Type B pancreatic cell (in vitro differentiated cells): ENCODE measurements around the gene XPR1. TPM values are rescaled to one million over a fixed set of nuclear protein-coding genes. Genes with fewer than 3 reads are reported as not detected.
"Not testable (repeated sequence)": the region's sequence is repeated elsewhere in the genome, so short reads cannot be mapped to it uniquely, and the experiment has no call there.

Experiments
- DNase-seq: peaks from one replicate; pipeline ENCODE4 v3.0.0; 2021; ENCODE audit warnings: mixed read lengths; ENCODE audit not compliant: unreplicated experiment; ENCODE audit errors: extremely low spot score
- H3K27ac Mint-ChIP-seq: 2 replicates; pipeline ENCODE4 v1.8.0; 2021; ENCODE audit warnings: mild to moderate bottlenecking, mixed read lengths
- H3K27me3 Mint-ChIP-seq: 2 replicates; pipeline ENCODE4 v1.8.0; 2021; ENCODE audit warnings: mixed read lengths
- H3K36me3 Mint-ChIP-seq: 2 replicates; pipeline ENCODE4 v1.8.0; 2021; ENCODE audit warnings: mixed read lengths
- H3K4me1 Mint-ChIP-seq: one replicate; pipeline ENCODE4 v1.8.0; 2021; ENCODE audit warnings: mixed read lengths; ENCODE audit not compliant: unreplicated experiment
- H3K4me3 Mint-ChIP-seq: 2 replicates; pipeline ENCODE4 v1.8.0; 2021; ENCODE audit warnings: mild to moderate bottlenecking, mixed read lengths
- H3K9me3 Mint-ChIP-seq: 2 replicates; pipeline ENCODE4 v1.8.0; 2021; ENCODE audit warnings: mixed read lengths
- total RNA-seq: library from RNA; stranded (reverse); gene quantifications from 2 replicates; pipeline ENCODE4 v1.2.1, GENCODE V29; 2021; ENCODE audit warnings: low replicate concordance
- TF ChIP-seq, protein P1 (sequence below): fragments of 200-600 bp; sonication (generic); conservative IDR thresholded peaks from 2 replicates; pipeline ENCODE4 v1.5.0; 2021; ENCODE audit warnings: antibody characterized with exemption, mild to moderate bottlenecking

The XPR1 gene
- total RNA-seq, 1 donor from 2014 or later, result 48.5 TPM

DNA sequence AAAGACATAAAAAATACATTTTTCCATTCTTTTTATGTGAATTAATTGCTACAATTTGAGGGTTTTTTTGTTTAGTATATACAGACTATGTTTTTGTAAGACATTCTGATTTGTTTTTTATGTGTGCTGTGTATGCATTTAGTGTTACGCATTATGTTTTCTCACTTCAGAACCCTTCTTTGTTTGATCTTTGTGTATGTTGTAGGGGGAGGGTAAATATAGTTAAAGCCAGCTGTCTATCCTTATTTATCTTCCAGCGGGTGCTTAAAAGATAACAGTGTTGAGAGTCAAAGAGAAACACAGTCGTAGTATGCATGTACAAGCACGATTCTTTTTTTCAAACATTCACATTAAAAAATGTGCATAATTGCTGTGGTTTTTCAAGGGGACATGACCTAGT is 183.4 kb downstream of the XPR1 start:
- H3K27ac Mint-ChIP-seq, result no peak overlapping the region
- TF ChIP-seq, protein P1, sequence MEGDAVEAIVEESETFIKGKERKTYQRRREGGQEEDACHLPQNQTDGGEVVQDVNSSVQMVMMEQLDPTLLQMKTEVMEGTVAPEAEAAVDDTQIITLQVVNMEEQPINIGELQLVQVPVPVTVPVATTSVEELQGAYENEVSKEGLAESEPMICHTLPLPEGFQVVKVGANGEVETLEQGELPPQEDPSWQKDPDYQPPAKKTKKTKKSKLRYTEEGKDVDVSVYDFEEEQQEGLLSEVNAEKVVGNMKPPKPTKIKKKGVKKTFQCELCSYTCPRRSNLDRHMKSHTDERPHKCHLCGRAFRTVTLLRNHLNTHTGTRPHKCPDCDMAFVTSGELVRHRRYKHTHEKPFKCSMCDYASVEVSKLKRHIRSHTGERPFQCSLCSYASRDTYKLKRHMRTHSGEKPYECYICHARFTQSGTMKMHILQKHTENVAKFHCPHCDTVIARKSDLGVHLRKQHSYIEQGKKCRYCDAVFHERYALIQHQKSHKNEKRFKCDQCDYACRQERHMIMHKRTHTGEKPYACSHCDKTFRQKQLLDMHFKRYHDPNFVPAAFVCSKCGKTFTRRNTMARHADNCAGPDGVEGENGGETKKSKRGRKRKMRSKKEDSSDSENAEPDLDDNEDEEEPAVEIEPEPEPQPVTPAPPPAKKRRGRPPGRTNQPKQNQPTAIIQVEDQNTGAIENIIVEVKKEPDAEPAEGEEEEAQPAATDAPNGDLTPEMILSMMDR, result no peak

DNA sequence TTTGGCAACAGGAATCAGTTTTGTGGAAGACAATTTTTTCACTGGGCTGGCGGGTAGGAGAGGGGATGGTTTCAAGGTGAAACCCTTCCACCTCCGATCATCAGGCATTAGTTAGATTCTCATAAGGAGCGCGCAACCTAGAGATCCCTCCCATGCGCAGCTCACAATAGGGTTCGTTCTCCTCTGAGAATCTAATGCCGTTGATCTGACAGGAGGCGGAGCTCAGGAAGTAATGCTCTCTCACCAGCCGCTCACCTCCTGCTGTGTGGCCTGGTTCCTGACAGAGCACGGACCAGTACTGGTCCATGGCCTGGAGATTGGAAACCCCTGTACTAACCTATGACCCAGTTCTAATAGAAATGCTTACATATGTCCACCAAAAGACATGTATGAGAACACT is 184.3 kb downstream of the XPR1 start:
- TF ChIP-seq, protein P1, result no peak
- no peaks in the 10 kb centered on the region for H3K9me3 Mint-ChIP-seq
- peaks cover 25% of the 10 kb centered on the region for H3K36me3 Mint-ChIP-seq
- no peak for DNase-seq
- peaks cover 11% of the 10 kb centered on the region for H3K4me1 Mint-ChIP-seq
- no peak overlapping the region for H3K4me3 Mint-ChIP-seq
- no peak overlapping the region for H3K27ac Mint-ChIP-seq
- H3K27me3 Mint-ChIP-seq, result no peaks in the 10 kb centered on the region

More for the DNA sequence above, 183.4 kb downstream of the XPR1 start:
- H3K4me1 Mint-ChIP-seq, result peaks cover 11% of the 10 kb centered on the region
- no peaks in the 10 kb centered on the region for H3K9me3 Mint-ChIP-seq
- no peak for DNase-seq
- H3K27me3 Mint-ChIP-seq, result no peaks in the 10 kb centered on the region
- H3K36me3 Mint-ChIP-seq, result peaks cover 16% of the 10 kb centered on the region
- no peak overlapping the region for H3K4me3 Mint-ChIP-seq

DNA sequence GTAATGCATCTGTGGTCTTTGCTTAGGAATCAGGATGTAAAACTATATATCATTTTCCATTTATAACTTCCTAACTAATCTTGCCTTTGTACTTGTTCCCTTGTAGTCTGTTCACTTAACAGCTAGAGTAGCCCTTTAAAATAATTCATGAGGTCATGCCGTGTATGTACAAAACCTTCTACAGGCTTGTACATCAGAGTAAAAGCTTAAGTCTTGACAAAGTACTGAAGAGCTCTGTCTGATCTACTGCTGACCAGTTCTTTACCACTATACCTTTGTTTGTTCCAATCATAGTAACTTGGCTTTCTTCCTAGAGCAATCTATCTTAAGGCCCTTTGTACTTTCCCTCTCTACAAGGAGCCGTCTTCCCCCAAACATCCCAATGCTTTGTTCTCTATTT is 190.1 kb downstream of the XPR1 start:
- Mint-ChIP-seq H3K9me3 (no peaks in the 10 kb centered on the region), H3K36me3 (peaks cover 29% of the 10 kb centered on the region), H3K27me3 (no peaks in the 10 kb centered on the region), H3K27ac (no peak overlapping the region), H3K4me3 (no peak overlapping the region), H3K4me1 (no peaks in the 10 kb centered on the region)
- DNase-seq, result no peak
- TF ChIP-seq, protein P1, result no peak

DNA sequence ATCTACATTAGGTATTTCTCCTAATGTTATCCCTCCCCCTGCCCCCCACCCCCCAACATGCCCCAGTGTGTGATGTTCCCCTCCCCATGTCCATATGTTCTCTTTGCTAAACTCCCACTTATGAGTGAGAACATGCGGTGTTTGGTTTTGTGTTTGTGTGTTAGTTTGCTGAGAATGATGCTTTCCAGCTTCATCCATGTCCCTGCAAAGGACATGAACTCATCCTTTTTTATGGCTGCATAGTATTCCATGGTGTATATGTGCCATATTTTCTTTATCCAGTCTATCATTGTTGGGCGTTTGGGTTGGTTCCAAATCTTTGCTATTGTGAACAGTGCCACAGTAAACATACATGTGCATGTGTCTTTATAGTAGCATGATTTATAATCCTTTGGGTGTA is 199.7 kb downstream of the XPR1 start:
- H3K36me3 Mint-ChIP-seq, result peaks cover 28% of the 10 kb centered on the region
- H3K27ac Mint-ChIP-seq, H3K9me3 Mint-ChIP-seq: not testable (repeated sequence)

DNA sequence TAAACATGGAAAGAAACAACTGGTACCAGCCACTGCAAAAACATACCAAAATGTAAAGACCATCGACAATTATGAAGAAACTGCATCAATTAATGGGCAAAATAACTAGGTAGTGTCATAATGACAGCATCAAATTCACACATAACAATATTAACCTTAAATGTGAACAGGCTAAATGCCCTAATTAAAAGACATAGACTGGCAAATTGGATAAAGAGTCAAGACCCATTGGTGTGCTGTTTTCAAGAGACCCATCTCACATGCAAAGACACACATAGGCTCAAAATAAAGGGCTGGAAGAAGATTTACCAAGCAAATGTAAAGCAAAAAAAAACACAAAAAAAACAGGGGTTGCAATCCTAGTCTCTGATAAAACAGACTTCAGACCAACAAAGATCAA is 201.4 kb downstream of the XPR1 start:
- not testable (repeated sequence) for H3K9me3 Mint-ChIP-seq, H3K27me3 Mint-ChIP-seq, DNase-seq, H3K27ac Mint-ChIP-seq, H3K4me3 Mint-ChIP-seq, H3K4me1 Mint-ChIP-seq
- peaks cover 33% of the 10 kb centered on the region for H3K36me3 Mint-ChIP-seq

More for the DNA sequence above, 199.7 kb downstream of the XPR1 start:
- H3K4me3 Mint-ChIP-seq, H3K27me3 Mint-ChIP-seq, DNase-seq, H3K4me1 Mint-ChIP-seq: not testable (repeated sequence)

DNA sequence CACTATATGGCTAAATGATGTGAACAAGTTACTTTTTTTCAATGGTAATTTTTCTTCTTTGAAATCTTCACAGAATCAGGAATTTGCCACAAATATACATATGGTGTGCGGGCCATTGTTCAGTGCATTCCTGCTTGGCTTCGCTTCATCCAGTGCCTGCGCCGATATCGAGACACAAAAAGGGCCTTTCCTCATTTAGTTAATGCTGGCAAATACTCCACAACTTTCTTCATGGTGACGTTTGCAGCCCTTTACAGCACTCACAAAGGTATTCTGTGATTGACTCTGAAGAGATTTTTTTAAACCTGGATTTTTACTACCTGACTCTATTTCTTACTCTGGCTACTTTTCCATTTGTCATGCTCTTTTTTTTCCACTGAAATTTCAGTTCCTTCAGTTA is 204.6 kb downstream of the XPR1 start:
- Mint-ChIP-seq H3K4me3 (no peak overlapping the region), H3K27ac (no peak overlapping the region), H3K4me1 (peaks cover 17% of the 10 kb centered on the region), H3K9me3 (peaks cover 4% of the 10 kb centered on the region), H3K36me3 (peaks cover 34% of the 10 kb centered on the region), H3K27me3 (no peaks in the 10 kb centered on the region)
- DNase-seq, result no peak
- TF ChIP-seq, protein P1, result no peak

DNA sequence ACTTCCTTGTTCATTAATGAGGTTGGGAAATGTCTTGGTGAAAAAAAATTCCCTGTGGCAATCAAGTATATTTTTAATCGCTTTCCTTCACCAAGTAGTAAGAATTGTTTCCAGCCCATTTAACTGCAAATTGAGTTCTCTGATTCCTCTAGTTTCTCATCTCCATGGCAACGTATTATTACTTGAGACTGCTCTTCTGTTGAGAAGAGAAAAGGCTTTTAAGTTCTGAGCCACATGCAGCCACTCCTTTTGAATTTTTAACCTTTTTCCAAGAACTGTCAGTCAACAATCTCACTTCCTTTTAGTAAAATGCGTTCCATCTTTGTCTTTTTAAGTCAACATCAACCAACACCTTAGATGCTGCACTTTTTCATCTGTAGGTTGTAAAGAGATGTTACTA is 205.2 kb downstream of the XPR1 start:
- H3K4me1 Mint-ChIP-seq, result peaks cover 19% of the 10 kb centered on the region
- no peak overlapping the region for H3K4me3 Mint-ChIP-seq
- peaks cover 4% of the 10 kb centered on the region for H3K9me3 Mint-ChIP-seq
- H3K27ac Mint-ChIP-seq, result no peak overlapping the region
- H3K27me3 Mint-ChIP-seq, result no peaks in the 10 kb centered on the region
- peaks cover 34% of the 10 kb centered on the region for H3K36me3 Mint-ChIP-seq
- TF ChIP-seq, protein P1, result no peak
- no peak for DNase-seq
